Esophagus squamous epithelium (tissue), 5 donors: ENCODE measurements around the gene FAM47E. TPM values are rescaled to one million over a fixed set of nuclear protein-coding genes. Genes with fewer than 3 reads are reported as not detected.

Source experiments
- DNase-seq: peaks from one replicate; lab custom pipeline; 2025; lab: John Stamatoyannopoulos, UW
- H3K27ac ChIP-seq, 4 donors: fragments of 200-600 bp; sonication (generic); one replicate each; pipeline ENCODE4 v1.5.1; 2016 to 2019; ENCODE audit warnings: mild to moderate bottlenecking in 1 of 4
- H3K27me3 ChIP-seq, 4 donors: fragments of 200-600 bp; sonication (generic); 1 replicate in 3 of 4; 2 replicates in 1 of 4; pipeline versions ENCODE4 v1.5.1 to v1.6.0; 2017 to 2021; ENCODE audit warnings: antibody characterized with exemption in 1 of 4
- H3K36me3 ChIP-seq, 3 donors: fragments of 200-600 bp; sonication (generic); one replicate each; pipeline ENCODE4 v1.5.1; 2016 to 2019
- H3K4me1 ChIP-seq, 3 donors: fragments of 200-600 bp; sonication (generic); one replicate each; pipeline ENCODE4 v1.5.1; 2017 to 2019
- H3K4me3 ChIP-seq, 4 donors: fragments of 200-600 bp; sonication (generic); 1 replicate in 3 of 4; 2 replicates in 1 of 4; pipeline ENCODE4 v1.5.1; 2016 to 2019; ENCODE audit warnings: mild to moderate bottlenecking in 2 of 4, moderate library complexity in 1 of 4
- H3K9me3 ChIP-seq, 3 donors: fragments of 200-600 bp; sonication (generic); one replicate each; pipeline ENCODE4 v1.5.1; 2016 to 2019
- POLR2A ChIP-seq, 4 donors: fragments of 450-650 bp; IDR thresholded peaks; one replicate each; pipeline ENCODE4 v1.6.1; 2017; ENCODE audit warnings: antibody characterized with exemption in 4 of 4, mild to moderate bottlenecking in 4 of 4, moderate library complexity in 3 of 4
- WGBS, 2 donors: methylation state at CpG; one replicate each; pipeline ENCODE4 v1.1.5; 2018; 5-methylcytosine and 5-hydroxymethylcytosine counted together
- intact Hi-C: fragments of 100-400 bp; cut with DNase I; formaldehyde crosslinking; loops from one replicate; pipeline ENCODE4 v1.15.0; 2022
- total RNA-seq, 4 donors: library from RNA; depleted of rRNA; stranded (reverse); fragments of >200 nt; gene quantifications; one replicate each; pipeline ENCODE4 v1.1.0, GENCODE V29; 2016
- TF ChIP-seq, protein P1 (sequence below), 6 experiments: fragments of 450-650 bp in 4 of 6; fragments of 200-600 bp in 2 of 6; sonication (generic) in 2 of 6; IDR thresholded peaks; one replicate each; pipeline ENCODE4 v1.5.1; 2016 to 2019; ENCODE audit warnings: antibody characterized with exemption in 6 of 6, mild to moderate bottlenecking in 4 of 6, moderate library complexity in 4 of 6
- donor health status: DM: yes; HTN: yes; CAD: no.

The FAM47E gene
- total RNA-seq, 4 donors from 2014 or later, result 0.44 to 0.76 TPM; not detected in 2

DNA sequence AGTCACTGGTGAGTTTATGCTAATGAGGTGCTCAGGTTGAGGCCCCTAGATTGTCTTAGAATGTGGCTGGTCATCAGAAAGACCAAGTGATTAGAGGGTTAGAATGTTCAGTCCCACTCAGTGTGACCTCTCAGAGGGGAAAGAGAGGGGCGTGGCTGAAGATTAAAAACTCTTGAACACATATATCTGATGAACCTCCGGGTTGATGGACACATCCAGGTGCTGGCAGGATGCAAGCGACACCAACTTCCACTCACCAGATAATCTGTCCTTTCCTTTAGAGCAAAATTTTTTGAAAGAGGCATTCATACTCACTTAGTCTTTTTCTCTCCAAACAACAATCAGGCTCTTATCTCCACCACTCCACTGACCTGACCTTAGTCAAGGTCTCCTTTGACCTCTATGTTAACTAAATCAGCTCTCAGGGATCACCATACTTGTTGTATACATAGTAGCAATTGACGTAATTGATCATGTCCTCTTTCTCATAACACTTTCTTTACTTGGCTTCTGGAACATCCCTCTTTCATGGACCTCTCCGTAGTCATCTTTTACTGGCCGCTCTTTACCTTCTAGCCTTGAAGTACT lies 14.2 kb downstream of the FAM47E start:
- Histone ChIP-seq H3K4me1 (no peaks in the 10 kb centered on the region), H3K36me3 (no peaks in the 10 kb centered on the region), H3K9me3 (no peaks in the 10 kb centered on the region), H3K4me3 (no peak overlapping the region), H3K27ac (no peak overlapping the region), H3K27me3 (peaks cover 0 to 33% (median 0%) of the 10 kb centered on the region in 4 donors)
- intact Hi-C loops, result no loop called here
- WGBS, 2 donors, result 87 to 89% methylated on average over 6 of the region's 6 CpGs
- no peak for TF ChIP-seq POLR2A (IDR thresholded peaks at IDR 0.05)
- DNase-seq, result no peak

DNA sequence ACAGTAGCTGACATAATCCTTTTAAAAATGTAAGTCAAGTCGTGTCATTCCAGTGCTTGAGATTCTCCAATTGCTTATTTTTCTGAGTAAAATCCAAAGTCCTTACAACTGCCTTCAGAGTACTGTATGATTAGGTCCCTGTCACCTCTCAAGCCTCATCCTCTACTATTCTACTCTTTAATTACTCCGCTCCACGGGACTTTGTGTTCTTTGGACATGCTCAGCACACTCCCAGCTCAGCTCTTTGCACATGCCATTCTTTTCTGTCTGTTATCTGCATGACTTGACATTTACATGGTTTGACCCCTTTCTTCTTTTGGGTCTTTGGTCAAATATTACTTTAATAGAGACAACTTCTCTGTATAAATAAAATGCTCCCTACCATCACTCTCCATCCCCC lies 15.1 kb downstream of the FAM47E start:
- H3K36me3 ChIP-seq, result no peaks in the 10 kb centered on the region
- no peak overlapping the region for H3K27ac ChIP-seq
- TF ChIP-seq POLR2A (IDR thresholded peaks at IDR 0.05), result no peak
- TF ChIP-seq, protein P1, sequence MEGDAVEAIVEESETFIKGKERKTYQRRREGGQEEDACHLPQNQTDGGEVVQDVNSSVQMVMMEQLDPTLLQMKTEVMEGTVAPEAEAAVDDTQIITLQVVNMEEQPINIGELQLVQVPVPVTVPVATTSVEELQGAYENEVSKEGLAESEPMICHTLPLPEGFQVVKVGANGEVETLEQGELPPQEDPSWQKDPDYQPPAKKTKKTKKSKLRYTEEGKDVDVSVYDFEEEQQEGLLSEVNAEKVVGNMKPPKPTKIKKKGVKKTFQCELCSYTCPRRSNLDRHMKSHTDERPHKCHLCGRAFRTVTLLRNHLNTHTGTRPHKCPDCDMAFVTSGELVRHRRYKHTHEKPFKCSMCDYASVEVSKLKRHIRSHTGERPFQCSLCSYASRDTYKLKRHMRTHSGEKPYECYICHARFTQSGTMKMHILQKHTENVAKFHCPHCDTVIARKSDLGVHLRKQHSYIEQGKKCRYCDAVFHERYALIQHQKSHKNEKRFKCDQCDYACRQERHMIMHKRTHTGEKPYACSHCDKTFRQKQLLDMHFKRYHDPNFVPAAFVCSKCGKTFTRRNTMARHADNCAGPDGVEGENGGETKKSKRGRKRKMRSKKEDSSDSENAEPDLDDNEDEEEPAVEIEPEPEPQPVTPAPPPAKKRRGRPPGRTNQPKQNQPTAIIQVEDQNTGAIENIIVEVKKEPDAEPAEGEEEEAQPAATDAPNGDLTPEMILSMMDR (IDR thresholded peaks at IDR 0.05), result no peak
- intact Hi-C loops, result no loop called here
- DNase-seq, result no peak
- no peak overlapping the region for H3K4me3 ChIP-seq
- peaks cover 0 to 30% (median 0%) of the 10 kb centered on the region in 4 donors for H3K27me3 ChIP-seq
- no peaks in the 10 kb centered on the region for H3K4me1 ChIP-seq
- 58 to 66% methylated on average over 3 of the region's 3 CpGs for WGBS, 2 donors
- H3K9me3 ChIP-seq, result no peaks in the 10 kb centered on the region

DNA sequence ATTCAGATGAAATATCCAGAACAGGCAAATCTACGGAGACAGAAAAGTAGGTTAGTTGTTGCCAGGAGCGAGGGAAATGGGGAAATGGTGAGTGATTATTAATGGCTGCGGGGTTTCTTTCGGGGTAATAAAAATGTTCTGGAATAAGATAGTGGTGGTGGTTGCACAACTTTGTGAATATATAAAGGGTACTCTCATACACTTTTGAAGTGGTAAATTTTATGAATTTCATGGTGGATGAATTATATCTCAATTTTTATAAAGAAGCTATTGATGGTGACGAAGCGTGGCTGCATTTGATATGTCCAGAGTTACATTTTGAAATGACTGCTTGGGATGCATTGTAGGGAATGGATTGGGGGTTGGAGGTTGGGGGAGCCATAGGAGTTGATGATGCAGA lies 16.3 kb downstream of the FAM47E start:
- Histone ChIP-seq H3K36me3 (no peaks in the 10 kb centered on the region), H3K27me3 (peaks cover 0 to 30% (median 0%) of the 10 kb centered on the region in 4 donors), H3K9me3 (no peaks in the 10 kb centered on the region), H3K4me1 (no peaks in the 10 kb centered on the region), H3K4me3 (no peak overlapping the region), H3K27ac (no peak overlapping the region)
- WGBS, 2 donors, result 91% methylated on average over 6 of the region's 6 CpGs
- intact Hi-C loops, result no loop called here
- TF ChIP-seq, protein P1 (IDR thresholded peaks at IDR 0.05), result no peak
- no peak for TF ChIP-seq POLR2A (IDR thresholded peaks at IDR 0.05)
- no peak for DNase-seq

DNA sequence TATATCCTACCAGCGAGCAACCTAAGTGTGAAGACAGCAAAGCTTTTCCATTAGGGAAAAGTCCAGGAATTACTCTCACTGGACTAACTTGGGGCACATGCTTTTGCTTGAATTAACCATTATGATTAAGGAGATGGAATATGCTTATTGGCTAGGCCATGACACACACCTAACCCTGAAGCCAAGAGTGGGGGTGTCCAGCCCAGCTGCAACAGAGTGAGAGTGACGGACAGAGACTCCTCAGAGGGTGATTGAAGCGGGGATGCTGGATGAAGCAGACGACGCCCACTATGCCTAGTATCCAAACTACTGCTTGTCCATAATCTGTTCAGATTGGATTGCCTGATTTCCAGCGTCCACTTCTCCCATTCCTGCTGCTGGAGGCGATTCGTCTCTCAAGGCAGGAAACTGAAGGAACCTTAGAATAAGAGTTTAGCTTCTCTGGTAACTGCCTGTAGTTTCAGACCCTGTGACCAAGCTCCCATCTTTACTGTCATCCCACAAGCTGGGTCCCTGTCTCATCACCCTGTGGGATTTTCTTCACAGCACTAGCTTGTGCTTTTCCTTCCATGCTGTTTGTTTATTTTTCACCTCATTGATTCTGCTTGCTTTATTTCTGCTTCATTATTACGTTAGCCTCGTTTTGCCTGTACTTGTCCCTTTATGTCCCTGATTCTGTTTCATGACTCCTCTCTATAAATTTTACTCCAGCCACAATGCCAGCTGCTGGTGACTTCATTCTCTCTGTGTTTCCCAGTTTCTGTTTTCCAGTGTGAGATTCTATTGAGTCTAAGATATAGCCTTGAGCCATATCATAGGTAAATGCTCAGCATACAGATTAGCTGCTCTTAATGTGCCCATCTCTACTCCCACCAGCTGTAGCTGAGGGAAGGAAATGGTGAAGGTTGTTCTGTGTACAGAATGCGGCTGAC lies 19.0 kb downstream of the FAM47E start:
- TF ChIP-seq, protein P1 (IDR thresholded peaks at IDR 0.05), result no peak
- TF ChIP-seq POLR2A (IDR thresholded peaks at IDR 0.05), result no peak
- WGBS, 2 donors, result 75 to 78% methylated on average over 11 of the region's 11 CpGs

DNA sequence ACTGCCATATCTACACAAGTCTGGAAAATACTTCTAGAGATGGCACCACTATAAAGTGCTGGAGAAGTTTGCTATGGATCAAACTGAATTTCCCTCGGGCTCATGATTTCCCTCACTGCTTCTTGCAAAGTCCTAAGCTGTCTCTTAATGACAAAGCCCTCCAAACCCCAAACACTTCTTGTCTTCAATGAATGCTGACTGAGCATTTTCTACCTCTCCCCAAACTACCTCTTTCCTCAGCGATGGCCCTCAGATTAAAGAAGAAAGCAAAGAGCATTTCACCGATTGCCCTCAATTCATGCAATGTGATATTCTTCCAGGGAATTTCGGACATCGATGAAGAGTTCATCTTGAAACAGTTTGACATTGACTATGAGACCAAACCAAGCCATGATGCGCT lies 19.7 kb downstream of the FAM47E start:
- WGBS, 2 donors, result 80 to 93% methylated on average over 6 of the region's 6 CpGs
- no peaks in the 10 kb centered on the region for H3K9me3 ChIP-seq
- H3K36me3 ChIP-seq, result no peaks in the 10 kb centered on the region
- no peak for DNase-seq
- H3K4me1 ChIP-seq, result no peaks in the 10 kb centered on the region
- intact Hi-C loops, result no loop called here
- TF ChIP-seq POLR2A (IDR thresholded peaks at IDR 0.05), result no peak
- TF ChIP-seq, protein P1 (IDR thresholded peaks at IDR 0.05), result no peak
- H3K4me3 ChIP-seq, result no peak overlapping the region
- peaks cover 0 to 1% (median 0%) of the 10 kb centered on the region in 4 donors for H3K27me3 ChIP-seq
- H3K27ac ChIP-seq, result no peak overlapping the region

More for the DNA sequence above, 19.0 kb downstream of the FAM47E start:
- no peak overlapping the region for H3K27ac ChIP-seq
- H3K9me3 ChIP-seq, result no peaks in the 10 kb centered on the region
- H3K36me3 ChIP-seq, result no peaks in the 10 kb centered on the region
- intact Hi-C loops, result no loop called here
- peaks cover 0 to 9% (median 0%) of the 10 kb centered on the region in 4 donors for H3K27me3 ChIP-seq
- DNase-seq, result no peak
- no peak overlapping the region for H3K4me3 ChIP-seq
- H3K4me1 ChIP-seq, result no peaks in the 10 kb centered on the region
